ENCODE measurements around the gene KIAA1755.

KIAA1755 gene

GRCh38 chr20:38307371-38308046, 47.0 kb upstream of the KIAA1755 start:
- H3K4me3 ChIP-seq (ENCODE audit: low read length, poor library complexity, severe bottlenecking): no peak overlapping the region
- no peak overlapping the region for H3K9ac ChIP-seq (ENCODE audit: low read depth, low read length, poor library complexity, severe bottlenecking)
- no peaks in the 10 kb centered on the region for H3K9me2 ChIP-seq (replicated peaks; ENCODE audit: low read depth, low read length)
- H3K36me3 ChIP-seq (ENCODE audit: insufficient read depth, low read length): no peaks in the 10 kb centered on the region
- H3K4me1 ChIP-seq (ENCODE audit: insufficient read depth, low read length, poor library complexity, severe bottlenecking): peaks cover 19% of the 10 kb centered on the region
- H3F3A ChIP-seq (ENCODE audit: low read depth): no peaks in the 10 kb centered on the region
- H3K79me2 ChIP-seq (ENCODE audit: insufficient read depth, low read length): no peaks in the 10 kb centered on the region
- no peaks in the 10 kb centered on the region for H4K20me1 ChIP-seq (ENCODE audit: insufficient read depth, low read length, poor library complexity, severe bottlenecking)
- no peaks in the 10 kb centered on the region for H3K9me3 ChIP-seq (ENCODE audit: insufficient read depth, low read depth, low read length)
- H3K27me3 ChIP-seq (ENCODE audit: insufficient read depth, low read length, poor library complexity, severe bottlenecking): no peaks in the 10 kb centered on the region
- no peak overlapping the region for H3K4me2 ChIP-seq (ENCODE audit: low read depth, low read length, poor library complexity, severe bottlenecking)
- no peak overlapping the region for H2AFZ ChIP-seq (ENCODE audit: low read length)
- no peak for TF ChIP-seq EZH2phosphoT487 (IDR thresholded peaks at IDR 0.05; ENCODE audit: borderline replicate concordance)
- TF ChIP-seq CTCF (conservative IDR thresholded peaks at IDR 0.05; ENCODE audit: low read length): no peak

GRCh38 chr20:38306379-38306778, 45.8 kb upstream of the KIAA1755 start:
- no peaks in the 10 kb centered on the region for H3F3A ChIP-seq (ENCODE audit: low read depth)
- no peaks in the 10 kb centered on the region for H4K20me1 ChIP-seq (ENCODE audit: insufficient read depth, low read length, poor library complexity, severe bottlenecking)
- H3K4me3 ChIP-seq (ENCODE audit: low read length, poor library complexity, severe bottlenecking): no peak overlapping the region
- H3K4me2 ChIP-seq (ENCODE audit: low read depth, low read length, poor library complexity, severe bottlenecking): no peak overlapping the region
- H2AFZ ChIP-seq (ENCODE audit: low read length): no peak overlapping the region
- H3K79me2 ChIP-seq (ENCODE audit: insufficient read depth, low read length): no peaks in the 10 kb centered on the region
- H3K36me3 ChIP-seq (ENCODE audit: insufficient read depth, low read length): no peaks in the 10 kb centered on the region
- H3K4me1 ChIP-seq (ENCODE audit: insufficient read depth, low read length, poor library complexity, severe bottlenecking): peaks cover 19% of the 10 kb centered on the region
- H3K9me2 ChIP-seq (replicated peaks; ENCODE audit: low read depth, low read length): no peaks in the 10 kb centered on the region
- no peak overlapping the region for H3K9ac ChIP-seq (ENCODE audit: low read depth, low read length, poor library complexity, severe bottlenecking)
- no peaks in the 10 kb centered on the region for H3K9me3 ChIP-seq (ENCODE audit: insufficient read depth, low read depth, low read length)
- H3K27me3 ChIP-seq (ENCODE audit: insufficient read depth, low read length, poor library complexity, severe bottlenecking): no peaks in the 10 kb centered on the region
- TF ChIP-seq EZH2phosphoT487 (IDR thresholded peaks at IDR 0.05; ENCODE audit: borderline replicate concordance) (no peak), CTCF (conservative IDR thresholded peaks at IDR 0.05; ENCODE audit: low read length) (no peak)

GRCh38 chr20:38305541-38305940, 45.0 kb upstream of the KIAA1755 start:
- Histone ChIP-seq H3K36me3 (ENCODE audit: insufficient read depth, low read length) (no peaks in the 10 kb centered on the region), H2AFZ (ENCODE audit: low read length) (no peak overlapping the region), H3K4me1 (ENCODE audit: insufficient read depth, low read length, poor library complexity, severe bottlenecking) (peaks cover 19% of the 10 kb centered on the region), H3K4me3 (ENCODE audit: low read length, poor library complexity, severe bottlenecking) (no peak overlapping the region), H3K4me2 (ENCODE audit: low read depth, low read length, poor library complexity, severe bottlenecking) (no peak overlapping the region), H4K20me1 (ENCODE audit: insufficient read depth, low read length, poor library complexity, severe bottlenecking) (no peaks in the 10 kb centered on the region), H3K9me3 (ENCODE audit: insufficient read depth, low read depth, low read length) (no peaks in the 10 kb centered on the region), H3K9ac (ENCODE audit: low read depth, low read length, poor library complexity, severe bottlenecking) (no peak overlapping the region), H3K27me3 (ENCODE audit: insufficient read depth, low read length, poor library complexity, severe bottlenecking) (no peaks in the 10 kb centered on the region), H3K9me2 (replicated peaks; ENCODE audit: low read depth, low read length) (no peaks in the 10 kb centered on the region), H3F3A (ENCODE audit: low read depth) (no peaks in the 10 kb centered on the region), H3K79me2 (ENCODE audit: insufficient read depth, low read length) (no peaks in the 10 kb centered on the region)
- TF ChIP-seq CTCF (conservative IDR thresholded peaks at IDR 0.05; ENCODE audit: low read length) (no peak), EZH2phosphoT487 (IDR thresholded peaks at IDR 0.05; ENCODE audit: borderline replicate concordance) (no peak)
